ENCODE results near the gene TKTL1.
"Not testable (repeated sequence)": the region's sequence is repeated elsewhere in the genome, so short reads cannot be mapped to it uniquely, and the experiment has no call there.

Gene TKTL1

DNA sequence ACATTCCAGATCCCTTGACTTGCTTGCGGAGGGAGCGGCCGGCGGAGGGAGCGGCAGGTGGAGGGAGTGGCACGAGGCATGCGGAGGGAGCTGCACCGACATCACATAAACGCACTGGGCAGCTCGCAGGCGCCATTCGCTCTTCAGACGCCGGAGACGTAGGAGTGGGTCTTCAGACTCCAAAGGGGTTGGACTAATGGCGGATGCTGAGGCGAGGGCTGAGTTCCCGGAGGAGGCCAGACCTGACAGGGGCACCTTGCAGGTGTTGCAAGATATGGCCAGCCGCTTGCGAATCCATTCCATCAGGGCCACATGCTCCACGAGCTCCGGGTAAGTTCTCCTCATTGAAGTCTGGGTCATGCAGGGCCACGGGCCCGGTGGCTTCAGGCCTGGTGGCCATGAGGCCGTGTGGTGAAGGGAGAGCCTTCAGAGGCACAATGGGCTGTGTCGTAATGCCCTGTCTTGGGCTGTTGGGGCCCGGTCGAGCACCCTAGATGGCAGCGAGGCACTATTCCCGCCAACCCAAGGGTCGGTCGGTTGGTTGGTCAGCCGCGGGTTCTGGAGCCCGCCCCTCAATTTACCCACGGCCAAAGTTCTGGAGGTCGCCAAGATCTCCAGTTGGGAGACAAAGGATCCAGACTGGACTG lies at the start of gene TKTL1:
TSS of gene TKTL1 (plus strand) at position 132 of the 647 bp plus-strand sequence. CDS start at position 197, 65 bp downstream.
- DNase-seq, result no peak

DNA sequence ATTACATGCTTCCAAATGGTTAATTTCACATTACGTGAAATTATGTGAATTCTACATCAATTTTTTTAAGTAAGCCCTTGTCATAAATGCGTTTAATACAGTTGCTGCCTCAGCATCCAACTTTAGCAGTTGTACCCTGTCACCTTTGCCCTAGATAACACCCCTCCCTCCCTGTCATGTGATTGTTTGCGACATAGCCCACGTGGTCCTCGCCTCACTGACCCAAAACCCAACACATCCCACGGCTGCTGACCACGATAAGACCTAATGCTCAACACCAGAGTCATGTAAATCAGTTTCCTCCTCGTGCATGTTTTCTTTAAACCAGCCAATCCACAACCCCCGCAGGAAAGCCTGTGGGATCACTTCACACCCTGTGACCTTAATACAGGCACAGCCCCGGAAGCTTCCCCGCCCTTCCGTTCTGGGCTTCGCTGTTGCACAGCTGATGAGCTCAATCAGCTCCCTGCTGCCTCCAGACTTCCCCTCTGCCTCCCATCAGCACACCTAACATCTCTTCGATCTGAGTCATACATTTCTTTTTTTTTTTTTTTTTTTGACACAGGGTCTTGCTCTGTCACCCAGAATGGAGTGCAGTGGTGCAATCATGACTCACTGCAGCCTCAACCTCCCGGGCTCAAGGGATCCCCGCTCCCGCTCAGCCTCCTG lies 48.1 kb upstream of the TKTL1 start:
- not testable (repeated sequence) for DNase-seq

DNA sequence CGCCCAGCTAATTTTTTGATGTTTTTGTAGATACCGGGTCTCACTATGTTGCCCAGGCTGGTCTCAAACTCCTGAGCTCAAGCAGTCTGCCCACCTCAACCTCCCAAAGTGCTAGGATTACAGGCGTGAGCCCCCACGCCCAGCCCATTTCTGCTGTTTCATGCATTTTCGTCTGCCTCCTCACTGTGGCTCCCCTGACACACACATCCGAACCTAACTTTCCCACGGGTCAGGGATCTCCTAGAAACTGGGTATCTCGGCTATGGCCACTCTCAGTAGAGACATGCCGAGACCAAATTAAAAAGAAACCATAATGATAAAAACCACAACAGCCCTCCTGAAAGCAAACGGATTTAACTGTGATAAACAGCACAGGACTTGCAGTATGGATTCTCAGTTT lies 47.5 kb upstream of the TKTL1 start:
- not testable (repeated sequence) for DNase-seq

GRCh38 chrX:154257282-154257681 lies 38.3 kb upstream of the TKTL1 start, which contains the start of gene OPN1MW3:
OPN1MW3 (plus strand) TSS chrX:154257582; CDS start chrX:154257620, 38 bp downstream.
- not testable (repeated sequence) for DNase-seq

DNA sequence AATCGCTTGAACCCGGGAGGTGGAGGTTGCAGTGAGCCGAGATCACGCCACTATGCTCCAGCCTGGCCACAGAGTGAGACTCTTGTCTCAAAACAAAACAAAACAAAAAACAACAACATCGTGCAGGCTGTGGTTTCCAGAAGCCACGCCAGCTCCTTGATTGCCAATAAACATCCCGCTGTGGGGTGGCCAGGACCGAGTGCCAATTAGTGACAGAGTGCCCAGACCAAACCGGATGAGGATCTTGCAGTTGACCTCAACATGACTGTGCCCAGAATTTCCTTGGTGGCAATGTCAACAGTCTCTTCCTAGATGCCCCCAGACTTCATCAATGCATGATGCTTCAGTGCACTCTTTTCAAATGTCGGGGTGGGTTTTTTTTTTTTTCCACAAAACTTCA lies 36.9 kb upstream of the TKTL1 start:
- not testable (repeated sequence) for DNase-seq

GRCh38 chrX:154263072-154263471 lies 32.5 kb upstream of the TKTL1 start:
- DNase-seq, result not testable (repeated sequence)

- DNase-seq, result not testable (repeated sequence)
These were observed 26.4 kb upstream of the TKTL1 start for GRCh38 chrX:154269245-154269644.

- DNase-seq, result not testable (repeated sequence)
These were observed 10.9 kb upstream of the TKTL1 start for GRCh38 chrX:154284489-154285338.

DNA sequence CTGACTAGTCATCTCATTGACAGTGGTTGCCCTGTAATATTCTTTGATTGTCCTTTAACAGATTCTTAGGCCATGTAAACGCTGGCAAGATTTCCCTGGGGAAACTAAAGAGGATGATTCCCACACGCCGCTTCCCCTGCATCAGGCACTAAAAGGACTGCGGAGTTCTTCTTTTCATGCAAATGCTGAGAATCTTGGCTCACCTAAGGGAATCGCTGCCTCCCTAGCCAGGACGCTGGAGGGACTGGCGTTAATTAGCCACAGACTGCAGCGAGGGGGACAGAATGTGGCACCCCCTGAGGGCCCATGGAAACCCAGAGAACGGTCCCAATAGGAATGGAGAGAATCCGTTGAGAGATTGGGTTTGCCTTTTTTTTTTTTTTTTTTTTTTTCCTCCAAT lies 9.2 kb upstream of the TKTL1 start:
- not testable (repeated sequence) for DNase-seq

DNA sequence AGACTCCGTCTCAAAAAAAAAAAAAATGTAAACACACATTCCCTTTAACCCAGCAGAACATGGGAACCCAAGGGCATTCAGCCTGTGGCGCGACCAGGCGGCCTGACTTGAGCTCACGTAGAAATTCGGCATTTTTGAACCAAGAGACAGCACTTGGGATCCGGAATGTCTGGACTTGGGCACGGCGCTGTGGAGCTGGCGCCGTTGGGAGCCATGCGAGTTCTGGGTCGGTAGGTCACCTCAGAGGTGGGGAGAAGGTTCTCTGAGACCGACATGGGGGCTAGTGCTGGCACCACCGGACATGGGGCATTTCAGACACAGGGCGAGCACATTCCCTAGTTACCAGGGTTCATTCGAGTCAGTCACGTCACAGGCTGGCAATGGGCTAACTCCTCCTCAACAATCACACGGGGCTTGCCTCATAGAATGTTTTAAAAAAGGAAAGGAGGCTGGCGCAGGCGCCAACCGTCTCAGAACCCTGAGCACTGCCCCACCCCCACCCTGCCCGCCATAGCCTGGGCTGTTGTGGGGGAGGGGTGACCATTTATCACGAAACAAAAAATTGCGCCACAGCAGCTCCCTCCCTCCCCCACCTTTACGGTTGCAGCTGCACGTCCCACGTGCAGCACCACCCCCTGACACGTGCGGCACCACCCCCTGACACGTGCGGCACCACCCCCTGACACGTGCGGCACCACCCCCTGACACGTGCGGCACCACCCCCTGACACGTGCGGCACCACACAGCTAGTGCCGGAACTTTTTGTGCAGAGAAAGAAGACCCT lies 612 bp upstream of the TKTL1 start, which contains the start of gene TEX28:
TSS of gene TEX28 (minus strand) at position 334 of the 784 bp plus-strand sequence. CDS start 3,007 bp downstream, outside the sequence.
- DNase-seq, result no peak

DNA sequence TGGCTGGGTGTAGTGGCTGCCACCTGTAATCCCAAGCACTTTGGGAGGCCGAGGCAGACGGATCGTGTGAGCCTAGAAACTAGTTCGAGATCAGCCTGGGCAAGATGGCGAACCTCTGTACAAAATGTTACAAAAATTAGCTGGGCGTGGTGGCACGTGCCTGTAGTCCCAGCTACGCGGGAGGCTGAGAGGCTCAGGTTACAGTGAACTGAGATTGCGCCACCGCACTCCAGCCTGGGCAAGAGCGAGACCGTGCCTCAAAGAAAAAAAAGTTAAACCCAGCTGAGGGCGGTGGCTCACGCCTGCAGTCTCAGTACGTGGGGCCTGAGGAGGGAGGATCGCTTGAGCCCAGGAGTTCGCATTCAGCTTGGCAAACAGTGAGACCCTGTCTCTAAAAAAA lies 1.1 kb downstream of the TKTL1 start:
- no peak for DNase-seq

GRCh38 chrX:154298312-154298711 lies 2.7 kb downstream of the TKTL1 start:
- no peak for DNase-seq

- DNase-seq, result no peak
These were observed 5.2 kb downstream of the TKTL1 start for GRCh38 chrX:154300816-154301215.

GRCh38 chrX:154302998-154303397 lies 7.4 kb downstream of the TKTL1 start:
- not testable (repeated sequence) for DNase-seq

GRCh38 chrX:154303476-154303875 lies 7.9 kb downstream of the TKTL1 start:
- DNase-seq, result no peak

DNA sequence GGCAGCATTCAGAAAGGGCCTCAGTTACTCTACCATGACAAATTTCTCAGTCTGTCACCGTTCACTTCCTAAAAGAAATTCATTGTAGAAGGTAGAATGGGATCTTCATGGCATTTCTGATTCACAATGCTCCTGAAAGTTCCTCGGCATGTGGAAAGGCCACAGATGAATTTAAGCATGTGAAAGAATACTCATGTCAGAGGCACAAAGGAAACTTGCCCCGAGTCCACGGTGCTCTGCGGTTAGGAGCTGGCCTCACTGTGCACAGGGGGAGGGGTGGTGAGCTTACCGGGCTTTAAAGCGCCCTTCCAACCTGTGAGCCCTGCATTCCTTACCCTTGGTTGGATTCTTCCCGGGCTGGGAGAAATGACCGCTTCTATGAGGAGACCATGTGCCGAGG lies 9.3 kb downstream of the TKTL1 start:
- DNase-seq, result no peak

- DNase-seq, result no peak
These were observed 10.1 kb downstream of the TKTL1 start for GRCh38 chrX:154305541-154306205.

DNA sequence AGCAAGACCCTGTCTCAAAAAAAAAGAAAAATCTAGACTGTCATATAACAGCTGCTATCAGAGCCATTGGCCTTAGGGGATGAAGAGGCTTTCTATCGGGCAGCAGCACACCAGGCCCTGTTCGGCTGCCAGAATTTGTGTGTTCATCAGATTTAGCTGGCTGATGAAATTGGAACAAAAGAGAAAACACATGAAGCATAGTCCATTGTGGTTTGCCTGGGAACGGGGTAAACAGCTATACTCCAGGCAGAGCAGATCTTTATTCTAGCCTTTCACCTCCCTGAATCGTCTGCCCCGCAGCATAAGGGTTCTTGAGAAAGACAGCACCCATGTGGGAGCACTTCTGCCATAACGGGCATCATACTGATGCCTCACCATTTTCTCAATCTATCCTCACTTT lies 11.6 kb downstream of the TKTL1 start:
- no peak for DNase-seq

DNA sequence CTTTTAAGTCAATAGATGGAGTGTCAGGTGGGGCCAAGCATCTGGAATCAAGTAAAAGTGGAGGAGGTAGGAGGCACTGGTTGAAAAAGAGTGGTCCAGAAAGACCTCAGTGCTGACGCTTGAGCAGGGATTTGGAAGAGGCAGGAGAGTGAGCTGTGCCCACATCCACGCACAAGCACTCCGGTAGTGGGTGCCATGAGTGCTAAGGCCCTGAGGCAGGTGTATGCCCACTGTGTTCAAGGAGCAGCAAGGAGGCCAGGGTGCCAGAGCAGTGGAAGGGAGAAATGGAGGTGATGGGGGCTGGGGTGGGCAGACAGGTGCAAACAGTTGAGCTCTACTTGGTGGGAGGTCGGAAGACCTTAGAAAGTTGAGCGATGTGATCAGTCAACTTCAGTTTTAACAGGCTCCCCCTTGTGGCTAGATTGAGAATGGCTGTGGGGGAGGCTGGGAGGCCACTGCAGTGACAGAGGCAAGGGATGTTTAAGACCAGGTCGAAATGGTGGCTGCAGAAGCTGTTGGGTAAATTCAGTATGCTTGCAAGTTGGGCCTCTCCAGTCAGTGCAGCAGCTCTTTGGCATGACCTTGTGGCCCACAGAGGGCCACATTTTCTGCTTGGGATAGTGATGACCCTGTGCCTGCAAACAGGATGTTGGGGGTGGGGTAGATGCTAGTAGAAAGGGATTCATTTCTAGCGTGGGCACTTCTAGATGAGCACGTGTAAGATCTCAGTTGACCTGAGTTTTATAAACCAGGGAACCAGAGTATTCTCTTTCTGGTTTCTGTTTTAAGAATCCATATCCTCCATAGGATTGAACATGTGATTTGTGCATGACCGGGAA lies 12.7 kb downstream of the TKTL1 start:
- no peak for DNase-seq

DNA sequence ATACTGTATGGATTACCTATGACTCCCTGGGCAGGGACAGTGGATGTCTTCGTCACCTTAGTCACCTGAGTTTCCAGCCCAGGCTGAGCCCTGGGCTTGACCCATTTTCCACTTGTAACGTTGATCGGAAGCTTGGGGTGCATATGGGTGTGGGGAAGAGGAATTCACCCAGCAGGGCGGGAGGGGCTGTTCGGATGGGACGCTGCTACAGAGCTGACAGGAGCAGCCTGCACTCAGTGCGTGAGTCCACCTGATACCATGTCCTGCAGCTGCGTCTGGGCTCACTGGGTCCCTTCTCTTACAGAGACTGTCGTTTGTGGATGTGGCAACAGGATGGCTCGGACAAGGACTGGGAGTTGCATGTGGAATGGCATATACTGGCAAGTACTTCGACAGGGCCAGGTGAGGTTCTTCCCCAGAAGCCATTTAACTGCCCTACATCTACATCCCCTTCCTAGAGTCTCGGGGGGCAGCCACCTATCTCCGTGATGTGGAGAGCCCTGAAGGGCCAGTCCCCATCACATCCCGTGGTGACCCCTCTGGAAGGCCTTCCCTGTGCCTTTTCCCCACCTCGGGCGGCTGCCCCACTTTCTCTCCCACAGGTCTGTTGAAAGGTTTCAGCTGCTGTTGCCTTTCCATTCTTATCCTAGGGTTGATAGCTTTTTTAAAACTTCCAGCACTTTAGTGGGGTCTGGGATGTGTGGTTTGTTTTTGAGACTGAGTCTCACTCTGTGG lies 13.6 kb downstream of the TKTL1 start:
- no peak for DNase-seq
